Liver (tissue), 3 donors: Measurements from ENCODE around the gene WIF1.

ENCODE experiments used
- EGR1 ChIP-seq, 2 donors: IDR thresholded peaks; 2 replicates each; pipeline ENCODE4 v1.6.1; 2016 to 2018; ENCODE audit warnings: antibody characterized with exemption in 2 of 2, low read depth in 2 of 2
- YY1 ChIP-seq: IDR thresholded peaks from 2 replicates; pipeline ENCODE4 v1.6.1; 2016; ENCODE audit warnings: antibody characterized with exemption, mild to moderate bottlenecking
- TF ChIP-seq, protein P1 (sequence below): IDR thresholded peaks from 2 replicates; pipeline ENCODE4 v1.6.1; 2016; ENCODE audit warnings: antibody characterized with exemption
- TF ChIP-seq, protein P2 (sequence below): fragments of 150-350 bp; IDR thresholded peaks from 2 replicates; pipeline ENCODE4 v1.5.1; 2017; ENCODE audit warnings: improper control_type of control experiment, low read depth, low read length; ENCODE audit not compliant: missing input control
- donor health status: healthy.
- donor health status: healthy.

DNA sequence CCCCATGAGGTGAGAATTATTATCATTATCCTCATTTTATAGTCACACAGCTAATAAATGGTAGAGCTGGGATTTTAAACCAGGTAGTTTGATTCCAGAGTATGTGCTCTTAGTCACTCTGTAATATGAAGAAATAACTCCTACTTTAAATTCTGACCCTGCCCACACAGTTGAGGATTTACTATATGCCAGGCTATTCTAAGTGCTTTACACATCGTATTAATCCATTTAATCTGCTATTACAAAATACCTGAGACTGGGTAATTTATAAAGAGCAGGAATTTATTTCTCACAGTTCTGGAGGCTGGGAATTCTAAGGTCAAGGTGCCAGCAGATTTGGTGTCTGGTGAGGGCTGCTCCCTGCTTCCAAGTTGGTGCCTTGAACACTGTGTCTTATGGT is 19.6 kb upstream of the WIF1 start:
- TF ChIP-seq, protein P1, sequence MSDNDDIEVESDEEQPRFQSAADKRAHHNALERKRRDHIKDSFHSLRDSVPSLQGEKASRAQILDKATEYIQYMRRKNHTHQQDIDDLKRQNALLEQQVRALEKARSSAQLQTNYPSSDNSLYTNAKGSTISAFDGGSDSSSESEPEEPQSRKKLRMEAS = no peak
- TF ChIP-seq, protein P2, sequence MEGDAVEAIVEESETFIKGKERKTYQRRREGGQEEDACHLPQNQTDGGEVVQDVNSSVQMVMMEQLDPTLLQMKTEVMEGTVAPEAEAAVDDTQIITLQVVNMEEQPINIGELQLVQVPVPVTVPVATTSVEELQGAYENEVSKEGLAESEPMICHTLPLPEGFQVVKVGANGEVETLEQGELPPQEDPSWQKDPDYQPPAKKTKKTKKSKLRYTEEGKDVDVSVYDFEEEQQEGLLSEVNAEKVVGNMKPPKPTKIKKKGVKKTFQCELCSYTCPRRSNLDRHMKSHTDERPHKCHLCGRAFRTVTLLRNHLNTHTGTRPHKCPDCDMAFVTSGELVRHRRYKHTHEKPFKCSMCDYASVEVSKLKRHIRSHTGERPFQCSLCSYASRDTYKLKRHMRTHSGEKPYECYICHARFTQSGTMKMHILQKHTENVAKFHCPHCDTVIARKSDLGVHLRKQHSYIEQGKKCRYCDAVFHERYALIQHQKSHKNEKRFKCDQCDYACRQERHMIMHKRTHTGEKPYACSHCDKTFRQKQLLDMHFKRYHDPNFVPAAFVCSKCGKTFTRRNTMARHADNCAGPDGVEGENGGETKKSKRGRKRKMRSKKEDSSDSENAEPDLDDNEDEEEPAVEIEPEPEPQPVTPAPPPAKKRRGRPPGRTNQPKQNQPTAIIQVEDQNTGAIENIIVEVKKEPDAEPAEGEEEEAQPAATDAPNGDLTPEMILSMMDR = no peak
- TF ChIP-seq YY1 (no peak), EGR1 (IDR thresholded peaks at IDR 0.05; ENCODE audit: low read depth in 2 of 2) (no peak)
